ENCODE measurements around the gene ANGPTL8. TPM values are rescaled to one million over a fixed set of nuclear protein-coding genes. Genes with fewer than 3 reads are reported as not detected.

The ANGPTL8 gene
- total RNA-seq, 1 experiment from 2014 or later = not detected

GRCh38 chr19:11210656-11210928 lies 28.8 kb upstream of the ANGPTL8 start:
- TF ChIP-seq CTCF (conservative IDR thresholded peaks at IDR 0.05) (no peak), EZH2 (IDR thresholded peaks at IDR 0.05; ENCODE audit: low read depth) (no peak)
- H3K36me3 ChIP-seq (ENCODE audit: low read depth) = 0 out of 2 replicates have a peak, but pooled peaks cover 4% of the 10 kb centered on the region
- no peak for DNase-seq
- no peaks in the 10 kb centered on the region for H3K27me3 ChIP-seq (ENCODE audit: insufficient read depth, low read depth)
- BruUV-seq (replicated peaks) = no TSS peak
- POLR2A ChIA-PET (ENCODE audit: unreplicated experiment) = no interaction called here
- intact Hi-C loops (cut with micrococcal nuclease; ENCODE audit: unreplicated experiment) = no loop called here
- no peaks in the 10 kb centered on the region for H3K79me2 ChIP-seq (ENCODE audit: low read depth)
- CTCF ChIA-PET = no interaction called here
- H3K4me3 ChIP-seq = no peak overlapping the region
- H4K20me1 ChIP-seq (ENCODE audit: insufficient read depth) = no peaks in the 10 kb centered on the region
- no peak overlapping the region for H2AFZ ChIP-seq
- no peaks in the 10 kb centered on the region for H3K9me3 ChIP-seq (ENCODE audit: insufficient read depth, low read depth)
- H3K4me1 ChIP-seq (replicated peaks; ENCODE audit: insufficient read depth) = no peaks in the 10 kb centered on the region
- H3K27ac ChIP-seq = no peak overlapping the region
- peaks cover 15% of the 10 kb centered on the region; the same call in 1 of the 2 replicates for H3F3A ChIP-seq (ENCODE audit: insufficient read depth, low read depth)
- no peak overlapping the region for H3K4me2 ChIP-seq
- no peaks in the 10 kb centered on the region for H3K9me2 ChIP-seq (ENCODE audit: insufficient read depth)

- Histone ChIP-seq H3F3A (ENCODE audit: insufficient read depth, low read depth) (no peaks in the 10 kb centered on the region), H2AFZ (no peak overlapping the region), H3K4me2 (no peak overlapping the region), H4K20me1 (ENCODE audit: insufficient read depth) (no peaks in the 10 kb centered on the region), H3K36me3 (ENCODE audit: low read depth) (no peaks in the 10 kb centered on the region), H3K9me3 (ENCODE audit: insufficient read depth, low read depth) (no peaks in the 10 kb centered on the region), H3K79me2 (ENCODE audit: low read depth) (no peaks in the 10 kb centered on the region), H3K9me2 (ENCODE audit: insufficient read depth) (no peaks in the 10 kb centered on the region), H3K4me3 (no peak overlapping the region), H3K4me1 (replicated peaks; ENCODE audit: insufficient read depth) (no peaks in the 10 kb centered on the region), H3K27me3 (ENCODE audit: insufficient read depth, low read depth) (no peaks in the 10 kb centered on the region), H3K27ac (no peak overlapping the region)
- no peak for TF ChIP-seq EZH2 (IDR thresholded peaks at IDR 0.05; ENCODE audit: low read depth)
- TF ChIP-seq CTCF (conservative IDR thresholded peaks at IDR 0.05) = no peak
- POLR2A ChIA-PET (ENCODE audit: unreplicated experiment) = no interaction called here
- no peak for DNase-seq
- CTCF ChIA-PET = no interaction called here
- intact Hi-C loops (cut with micrococcal nuclease; ENCODE audit: unreplicated experiment) = no loop called here
- no TSS peak for BruUV-seq (replicated peaks)
Observed at GRCh38 chr19:11214387-11214786, 25.0 kb upstream of the ANGPTL8 start.

- BruUV-seq (replicated peaks) = no TSS peak
- TF ChIP-seq EZH2 (IDR thresholded peaks at IDR 0.05; ENCODE audit: low read depth) = no peak
- no peak for TF ChIP-seq CTCF (conservative IDR thresholded peaks at IDR 0.05)
- ChIA-PET CTCF (no interaction called here), POLR2A (ENCODE audit: unreplicated experiment) (no interaction called here)
- H3K4me3 ChIP-seq = no peak overlapping the region
- H3K4me1 ChIP-seq (replicated peaks; ENCODE audit: insufficient read depth) = no peaks in the 10 kb centered on the region
- H3K9me3 ChIP-seq (ENCODE audit: insufficient read depth, low read depth) = no peaks in the 10 kb centered on the region; the same call in 1 of the 2 replicates
- H3K36me3 ChIP-seq (ENCODE audit: low read depth) = peaks cover 8% of the 10 kb centered on the region; the same call in 1 of the 2 replicates
- no peak overlapping the region for H3K27ac ChIP-seq
- H3K4me2 ChIP-seq = no peak overlapping the region
- H3F3A ChIP-seq (ENCODE audit: insufficient read depth, low read depth) = peaks cover 14% of the 10 kb centered on the region; the same call in 1 of the 2 replicates
- no peaks in the 10 kb centered on the region for H4K20me1 ChIP-seq (ENCODE audit: insufficient read depth)
- no peaks in the 10 kb centered on the region for H3K9me2 ChIP-seq (ENCODE audit: insufficient read depth)
- intact Hi-C loops (cut with micrococcal nuclease; ENCODE audit: unreplicated experiment) = no loop called here
- no peaks in the 10 kb centered on the region for H3K27me3 ChIP-seq (ENCODE audit: insufficient read depth, low read depth)
- DNase-seq = no peak
- H3K79me2 ChIP-seq (ENCODE audit: low read depth) = no peaks in the 10 kb centered on the region
- H2AFZ ChIP-seq = no peak overlapping the region
Observed at GRCh38 chr19:11221082-11221598, 18.3 kb upstream of the ANGPTL8 start.

Data from PC-9 (cell line).